AG04449 (cell line): ENCODE data around the gene NIPA2.

ENCODE experiments used
- CTCF ChIA-PET: fragments of 350-600 bp; formaldehyde crosslinking; extraction: SDS; loops from one replicate; lab custom pipeline; 2021; ENCODE audit warnings: antibody characterized with exemption; lab: Yijun Ruan, JAX
- POLR2A ChIA-PET: fragments of 400-600, 350-600 bp; formaldehyde crosslinking; extraction: SDS; loops from one replicate; lab custom pipeline; 2020; ENCODE audit warnings: antibody characterized with exemption, inconsistent platforms; lab: Yijun Ruan, JAX
- DNase-seq: peaks from one replicate; pipeline ENCODE4 v3.0.0-alpha.2; 2010; ENCODE audit warnings: low read depth, low spot score
- H3K4me3 ChIP-seq: 2 replicates; pipeline ENCODE4 v1.5.1; 2011; ENCODE audit warnings: low read depth, mild to moderate bottlenecking, control low read depth, low read length
- CTCF ChIP-seq: IDR thresholded peaks from one replicate; pipeline ENCODE4 v1.5.1; 2011; ENCODE audit warnings: mild to moderate bottlenecking, moderate library complexity, low read length, control low read depth, inconsistent platforms; ENCODE audit not compliant: insufficient read depth; ENCODE audit errors: missing control alignments

Gene NIPA2

GRCh38 chr15:22874966-22875365, 36.5 kb downstream of the NIPA2 start:
- CTCF ChIA-PET: no interaction called here
- H3K4me3 ChIP-seq: no peak overlapping the region
- POLR2A ChIA-PET: no interaction called here
- DNase-seq: no peak
- no peak for TF ChIP-seq CTCF

DNA sequence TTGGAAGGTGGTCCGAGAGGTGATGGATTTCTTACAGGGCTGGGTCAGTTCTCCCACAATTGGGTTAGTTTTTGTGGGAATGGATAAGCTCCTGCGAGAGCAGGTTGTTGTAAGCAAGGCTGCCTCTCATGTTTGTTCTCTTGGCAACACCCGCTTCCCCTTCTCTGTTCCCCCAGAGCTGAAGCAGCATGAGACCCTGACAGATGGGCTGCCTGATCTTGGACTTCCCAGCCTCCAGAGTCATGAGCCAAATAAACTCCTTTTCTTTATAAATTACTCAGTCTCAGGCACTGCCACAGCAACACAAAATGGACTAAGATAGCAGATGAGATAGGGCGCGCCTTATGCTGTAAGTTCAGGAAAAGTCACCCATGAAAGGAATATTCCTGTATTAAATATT, 38.7 kb downstream of the NIPA2 start:
- ChIA-PET POLR2A (interaction anchor here (1.0 kb wide), 1 partner anchor 37 kb away, joined by 7 read pairs; no protein-coding TSS in a partner anchor), CTCF (no interaction called here)
- no peak overlapping the region for H3K4me3 ChIP-seq
- no peak for TF ChIP-seq CTCF
- DNase-seq: no peak

- no peak overlapping the region for H3K4me3 ChIP-seq
- ChIA-PET POLR2A (interaction anchor here (1.0 kb wide), 1 partner anchor 38 kb away, joined by 7 read pairs; no protein-coding TSS in a partner anchor), CTCF (no interaction called here)
- no peak for TF ChIP-seq CTCF
- no peak for DNase-seq
Measured at GRCh38 chr15:22877607-22878006, 39.1 kb downstream of the NIPA2 start.

- no peak overlapping the region for H3K4me3 ChIP-seq
- POLR2A ChIA-PET: no interaction called here
- TF ChIP-seq CTCF: no peak
- DNase-seq: no peak
- CTCF ChIA-PET: no interaction called here
Measured at GRCh38 chr15:22878103-22878502, 39.6 kb downstream of the NIPA2 start.

DNA sequence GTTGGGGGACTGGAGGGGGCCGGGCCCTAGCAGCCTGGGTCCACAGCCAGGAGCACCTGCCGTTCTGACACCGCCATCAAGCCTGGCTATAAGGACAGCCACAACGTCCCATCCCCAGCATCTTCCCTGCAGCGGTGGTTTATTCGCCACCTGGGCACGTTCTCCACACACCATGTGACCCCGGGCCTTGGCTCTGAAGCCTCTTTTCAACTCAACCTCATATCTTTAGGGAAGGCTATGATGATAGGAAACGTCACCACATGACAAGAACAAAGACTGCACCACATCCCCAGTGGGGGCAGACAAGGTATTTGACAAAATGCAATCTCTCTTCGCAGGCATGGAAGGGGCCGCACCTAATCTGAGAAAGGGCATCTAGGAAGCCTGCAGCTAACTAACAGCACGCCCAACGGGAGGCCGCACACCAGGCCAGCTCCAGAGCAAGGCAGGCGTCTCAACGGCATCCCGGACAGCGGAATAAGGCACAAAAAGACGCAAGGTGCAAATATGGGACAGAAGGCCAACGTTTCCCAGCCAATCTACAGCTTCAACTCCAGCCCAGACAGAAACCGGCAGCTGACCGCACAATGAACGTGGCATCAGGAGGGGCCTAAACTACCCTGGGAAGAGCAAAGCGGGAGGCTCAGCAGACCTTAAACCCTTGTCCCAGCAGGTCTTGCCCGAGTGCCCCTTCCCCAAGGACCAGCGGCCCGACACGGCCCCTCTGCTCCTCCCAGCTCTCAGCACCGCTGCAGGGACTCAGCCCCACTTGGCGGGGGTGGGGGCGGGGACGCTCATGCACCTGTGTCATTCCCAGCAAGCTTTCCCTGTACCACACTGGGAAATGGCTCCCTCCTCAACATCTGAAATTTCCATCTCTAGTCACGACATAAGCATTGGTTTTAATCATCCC, 41.9 kb downstream of the NIPA2 start:
- CTCF ChIA-PET: no interaction called here
- no peak overlapping the region for H3K4me3 ChIP-seq
- POLR2A ChIA-PET: no interaction called here
- DNase-seq: no peak
- no peak for TF ChIP-seq CTCF

- ChIA-PET CTCF (no interaction called here), POLR2A (no interaction called here)
- no peak for DNase-seq
- no peak overlapping the region for H3K4me3 ChIP-seq
- TF ChIP-seq CTCF: no peak
Measured at GRCh38 chr15:22880981-22881738, 42.7 kb downstream of the NIPA2 start.
